Astrocyte of the spinal cord (primary cell): ENCODE measurements around the gene UBE2E2.

Experiments used
- DNase-seq: peaks from one replicate; pipeline ENCODE4 v3.0.0; 2011; ENCODE audit warnings: low read depth, low spot score
- H3K4me3 ChIP-seq: 2 replicates; pipeline ENCODE4 v1.5.1; 2011; ENCODE audit warnings: low read depth, mild to moderate bottlenecking, low read length, moderate library complexity
- CTCF ChIP-seq: IDR thresholded peaks from 2 replicates; pipeline ENCODE4 v1.5.1; 2012; ENCODE audit warnings: low read depth, mild to moderate bottlenecking, low read length, inconsistent platforms
- in situ Hi-C: cut with HindIII; loops from 2 replicates; pipeline ENCODE4 v1.10.0; 2017; ENCODE audit warnings: low sequenced_read_pairs

Gene UBE2E2

GRCh38 chr3:23288715-23289114 is 85.6 kb downstream of the UBE2E2 start:
- no peak overlapping the region for H3K4me3 ChIP-seq
- in situ Hi-C loops: no loop called here
- TF ChIP-seq CTCF: no peak
- DNase-seq: no peak

GRCh38 chr3:23292432-23292831 is 89.3 kb downstream of the UBE2E2 start:
- in situ Hi-C loops: no loop called here
- no peak for DNase-seq
- H3K4me3 ChIP-seq: no peak overlapping the region
- TF ChIP-seq CTCF: no peak

GRCh38 chr3:23294770-23295387 is 91.8 kb downstream of the UBE2E2 start:
- TF ChIP-seq CTCF: no peak
- H3K4me3 ChIP-seq: no peak overlapping the region
- in situ Hi-C loops: no loop called here
- no peak for DNase-seq

- no peak for TF ChIP-seq CTCF
- peak; percentile 13 for DNase-seq
- in situ Hi-C loops: no loop called here
- no peak overlapping the region for H3K4me3 ChIP-seq
Measured at GRCh38 chr3:23301819-23302218, 98.7 kb downstream of the UBE2E2 start.

- in situ Hi-C loops: no loop called here
- peak; percentile 23 for DNase-seq
- no peak overlapping the region for H3K4me3 ChIP-seq
- TF ChIP-seq CTCF: no peak
Measured at GRCh38 chr3:23302271-23302670, 99.1 kb downstream of the UBE2E2 start.

GRCh38 chr3:23303601-23304217 is 100.6 kb downstream of the UBE2E2 start:
- no peak overlapping the region for H3K4me3 ChIP-seq
- TF ChIP-seq CTCF: no peak
- no peak for DNase-seq
- in situ Hi-C loops: no loop called here
